ENCODE data around the gene MSANTD4. TPM values are rescaled to one million over a fixed set of nuclear protein-coding genes. Genes with fewer than 3 reads are reported as not detected.
"Not testable (repeated sequence)": the region's sequence is repeated elsewhere in the genome, so short reads cannot be mapped to it uniquely, and the experiment has no call there.

Gene MSANTD4
- 10 to 100 TPM; 11.9 to 26.2 (median 17.7) TPM for total RNA-seq

- TF ChIP-seq CTCF (IDR thresholded peaks at IDR 0.05) = no peak
- ATAC-seq (ENCODE audit: low FRiP score) (peak; percentile 100), DNase-seq (ENCODE audit: low spot score) (peak; percentile 99)
Measured at GRCh38 chr11:106021967-106022794, at the start of gene MSANTD4. TSS of gene MSANTD4 (minus strand) at chr11:106022240. CDS start at chr11:106010917, 11,323 bp downstream.

- no peak for TF ChIP-seq CTCF (IDR thresholded peaks at IDR 0.05)
- ATAC-seq (ENCODE audit: low FRiP score) = no peak
- DNase-seq (ENCODE audit: low spot score) = no peak
Measured at GRCh38 chr11:106070606-106071005, 48.6 kb upstream of the MSANTD4 start.

- DNase-seq (ENCODE audit: low spot score) = no peak
- ATAC-seq (ENCODE audit: low FRiP score) = no peak
- no peak for TF ChIP-seq CTCF (IDR thresholded peaks at IDR 0.05)
Measured at GRCh38 chr11:106063009-106063408, 41.0 kb upstream of the MSANTD4 start.

GRCh38 chr11:106061954-106062949, 40.2 kb upstream of the MSANTD4 start:
- ATAC-seq (ENCODE audit: low FRiP score) (no peak), DNase-seq (ENCODE audit: low spot score) (no peak)
- no peak for TF ChIP-seq CTCF (IDR thresholded peaks at IDR 0.05)

GRCh38 chr11:106061249-106061784, 39.3 kb upstream of the MSANTD4 start:
- no peak for ATAC-seq (ENCODE audit: low FRiP score)
- TF ChIP-seq CTCF (IDR thresholded peaks at IDR 0.05) = no peak

GRCh38 chr11:106059617-106060016, 37.6 kb upstream of the MSANTD4 start:
- no peak for TF ChIP-seq CTCF (IDR thresholded peaks at IDR 0.05)
- DNase-seq (ENCODE audit: low spot score) (no peak), ATAC-seq (ENCODE audit: low FRiP score) (no peak)

More at GRCh38 chr11:106061249-106061784, 39.3 kb upstream of the MSANTD4 start:
- DNase-seq (ENCODE audit: low spot score) = no peak

- DNase-seq (ENCODE audit: low spot score); ATAC-seq (ENCODE audit: low FRiP score): not testable (repeated sequence)
Measured at GRCh38 chr11:106058377-106058776, 36.3 kb upstream of the MSANTD4 start.

Measured in omental fat pad (tissue), 4 donors.